HCT116 (cell line): ENCODE data around the gene FAR2. TPM values are rescaled to one million over a fixed set of nuclear protein-coding genes. Genes with fewer than 3 reads are reported as not detected.

Experiments used
- ATAC-seq: fragments of 200-7000 bp; cut with Tn5 transposase; 2 replicates; pipeline ENCODE4 v1.9.1; 2020; ENCODE audit warnings: mild to moderate bottlenecking, moderate library complexity
- BruUV-seq: library from RNA; stranded (reverse); fragments of 400-500 nt; replicated peaks from 2 replicates; lab custom pipeline; 2021; lab: Mats Ljungman, UMichigan
- CTCF ChIA-PET: fragments of 300-600 bp; sonication (Branson Sonifier 250); formaldehyde crosslinking; loops from one replicate; lab custom pipeline; 2021; ENCODE audit warnings: antibody characterized with exemption; lab: Charles Lee
- POLR2A ChIA-PET: fragments of 300-600, 350-600 bp; sonication (Branson Sonifier 250); formaldehyde crosslinking; loops from one replicate; lab custom pipeline; 2021; ENCODE audit warnings: antibody characterized with exemption; lab: Charles Lee
- RAD21 ChIA-PET, 2 experiments: fragments of 300-600 bp; sonication (Branson Sonifier 250); formaldehyde crosslinking; loops; one replicate each; lab custom pipeline; 2023; ENCODE audit warnings: low total read pairs in 2 of 2; ENCODE audit not compliant: uncharacterized antibody in 2 of 2, unreplicated experiment in 2 of 2, low non-redundant PET in 1 of 2; lab: Charles Lee
- DNase-seq: peaks from one replicate; pipeline ENCODE4 v3.0.0-alpha.2; 2010; ENCODE audit warnings: low read depth, low spot score
- H2AFZ ChIP-seq: fragments of 200-600 bp; shearing (Covaris generic), sonication (generic); 2 replicates; pipeline ENCODE4 v1.6.1; 2017; ENCODE audit warnings: low read depth, mixed run types, mixed read lengths, antibody characterized with exemption, low read length; ENCODE audit not compliant: poor library complexity, severe bottlenecking
- H3K27ac ChIP-seq: 2 replicates; pipeline ENCODE4 v1.5.1; 2012; ENCODE audit warnings: low read depth, low read length
- H3K27me3 ChIP-seq: fragments of 200-600 bp; sonication (generic); 2 replicates; pipeline ENCODE4 v1.6.1; 2016; ENCODE audit warnings: mixed run types, low read length, mixed read lengths; ENCODE audit not compliant: insufficient read depth
- H3K36me3 ChIP-seq, 2 experiments: fragments of 200-500 bp in 1 of 2; fragments of 200-600 bp in 1 of 2; sonication (Bioruptor generic) in 1 of 2; sonication (generic) in 1 of 2; 2 replicates each; pipeline versions ENCODE4 v1.5.1 to v1.6.1; 2014 to 2016; ENCODE audit warnings: low read length in 2 of 2, inconsistent platforms in 1 of 2, mixed read lengths in 1 of 2, mixed run types in 1 of 2; ENCODE audit not compliant: insufficient read depth in 2 of 2, control insufficient read depth in 1 of 2
- H3K4me1 ChIP-seq, 2 experiments: fragments of 200-600 bp in 1 of 2; sonication (generic) in 1 of 2; 2 replicates each; pipeline versions ENCODE4 v1.5.1 to v1.6.1; 2012 to 2017; ENCODE audit warnings: low read length in 2 of 2, inconsistent platforms in 1 of 2, mild to moderate bottlenecking in 1 of 2, mixed read lengths in 1 of 2, mixed run types in 1 of 2, moderate library complexity in 1 of 2; ENCODE audit not compliant: insufficient read depth in 2 of 2, control insufficient read depth in 1 of 2
- H3K4me2 ChIP-seq: fragments of 200-600 bp; sonication (generic); 2 replicates; pipeline ENCODE4 v1.6.1; 2017; ENCODE audit warnings: mixed run types, low read length, mixed read lengths
- H3K4me3 ChIP-seq, 2 experiments: fragments of 200-600 bp in 1 of 2; sonication (generic) in 1 of 2; replicated peaks in 1 of 2; 2 replicates each; pipeline ENCODE4 v1.5.1; 2011 to 2016; ENCODE audit warnings: low read length in 2 of 2, control low read depth in 1 of 2, low read depth in 1 of 2, mild to moderate bottlenecking in 1 of 2, mixed read lengths in 1 of 2, mixed run types in 1 of 2
- H3K79me2 ChIP-seq: fragments of 200-600 bp; sonication (generic); 2 replicates; pipeline ENCODE4 v1.6.1; 2017; ENCODE audit warnings: mild to moderate bottlenecking, mixed run types, low read length, moderate library complexity, mixed read lengths; ENCODE audit not compliant: insufficient read depth
- H3K9ac ChIP-seq: fragments of 200-600 bp; sonication (generic); 2 replicates; pipeline ENCODE4 v1.6.1; 2016; ENCODE audit warnings: low read length, mixed read lengths
- H3K9me2 ChIP-seq: fragments of 200-600 bp; sonication (generic), shearing (Covaris generic); 2 replicates; pipeline ENCODE4 v1.6.1; 2017; ENCODE audit warnings: mixed run types, mild to moderate bottlenecking, moderate library complexity; ENCODE audit not compliant: insufficient read depth
- H3K9me3 ChIP-seq, 2 experiments: fragments of 200-500 bp in 1 of 2; fragments of 200-600 bp in 1 of 2; sonication (Bioruptor generic) in 1 of 2; sonication (generic) in 1 of 2; 2 replicates each; pipeline ENCODE4 v1.6.1; 2014 to 2017; ENCODE audit warnings: low read length in 2 of 2, mixed read lengths in 2 of 2, inconsistent platforms in 1 of 2, low read depth in 1 of 2, mild to moderate bottlenecking in 1 of 2, mixed run types in 1 of 2, moderate library complexity in 1 of 2; ENCODE audit not compliant: control insufficient read depth in 1 of 2, insufficient read depth in 1 of 2
- H4K20me1 ChIP-seq: fragments of 200-600 bp; sonication (generic), shearing (Covaris generic); 2 replicates; pipeline ENCODE4 v1.6.1; 2017; ENCODE audit warnings: mixed run types, mild to moderate bottlenecking, moderate library complexity; ENCODE audit not compliant: insufficient read depth
- CTCF ChIP-seq, 3 experiments: fragments of 200-600 bp in 1 of 3; sonication (generic) in 1 of 3; IDR thresholded peaks in 2 of 3; conservative IDR thresholded peaks in 1 of 3; 2 replicates each; pipeline ENCODE4 v1.5.1; 2012 to 2017; ENCODE audit warnings: low read depth in 2 of 3, low read length in 2 of 3, antibody characterized with exemption in 1 of 3, borderline replicate concordance in 1 of 3, control low read depth in 1 of 3, mild to moderate bottlenecking in 1 of 3, mixed read lengths in 1 of 3, mixed run types in 1 of 3, moderate library complexity in 1 of 3; ENCODE audit not compliant: insufficient read depth in 1 of 3
- ELF1 ChIP-seq: IDR thresholded peaks from 2 replicates; pipeline ENCODE4 v1.6.1; 2012; ENCODE audit warnings: low read depth, borderline replicate concordance
- POLR2A ChIP-seq: IDR thresholded peaks from 2 replicates; pipeline ENCODE4 v1.7.0; 2011; ENCODE audit warnings: borderline replicate concordance; ENCODE audit not compliant: insufficient read depth, insufficient read length; ENCODE audit errors: extremely low read depth
- RAD21 ChIP-seq: IDR thresholded peaks from 2 replicates; pipeline ENCODE4 v1.6.1; 2012; ENCODE audit warnings: low read depth, mild to moderate bottlenecking
- SIN3A ChIP-seq: IDR thresholded peaks from 2 replicates; pipeline ENCODE4 v1.6.1; 2012; ENCODE audit warnings: low read depth
- ZNF274 ChIP-seq: fragments of 200-500 bp; sonication (Bioruptor generic); IDR thresholded peaks from 2 replicates; pipeline ENCODE4 v1.6.1; 2014; ENCODE audit warnings: mild to moderate bottlenecking, low read depth, low read length, inconsistent platforms
- intact Hi-C: fragments of 100-400 bp; cut with micrococcal nuclease; formaldehyde crosslinking; loops from 2 replicates; pipeline ENCODE4 v1.10.0; 2022
- total RNA-seq: library from RNA; stranded (reverse); gene quantifications from one replicate; pipeline ENCODE4 v1.2.1, GENCODE V29; 2021; ENCODE audit not compliant: unreplicated experiment
- TF ChIP-seq, protein P1 (sequence below): IDR thresholded peaks from 2 replicates; pipeline ENCODE4 v1.6.1; 2012
- TF ChIP-seq, protein P2 (sequence below): IDR thresholded peaks from 2 replicates; pipeline ENCODE4 v1.6.1; 2011; ENCODE audit warnings: mild to moderate bottlenecking, low read length, moderate library complexity; ENCODE audit not compliant: insufficient replicate concordance; ENCODE audit errors: extremely low read depth

Gene FAR2
- total RNA-seq, 1 experiment from 2014 or later, result 9.7 TPM

- H3K4me2 ChIP-seq, result no peak overlapping the region
- H2AFZ ChIP-seq, result no peak overlapping the region
- H3K36me3 ChIP-seq, result 0 out of 4 replicates have a peak, but pooled peaks cover 0 to 2% of the 10 kb centered on the region in 2 experiments
- no peaks in the 10 kb centered on the region for H3K9me3 ChIP-seq
- ATAC-seq, result no peak
- no peaks in the 10 kb centered on the region for H3K27me3 ChIP-seq
- CTCF ChIA-PET, result no interaction called here
- TF ChIP-seq CTCF (IDR thresholded peaks at IDR 0.05 in 2 of 3, conservative IDR thresholded peaks at IDR 0.05 in 1 of 3; ENCODE audit: borderline replicate concordance in 1 of 3, insufficient read depth in 1 of 3, low read depth in 2 of 3, low read length in 2 of 3) (no peak), ELF1 (no peak)
- no peak overlapping the region for H3K4me3 ChIP-seq
- H3K79me2 ChIP-seq, result no peaks in the 10 kb centered on the region
- no peak for DNase-seq
- RAD21 ChIA-PET, result no interaction called here
- intact Hi-C loops, result no loop called here
- no peaks in the 10 kb centered on the region for H3K9me2 ChIP-seq
- no peaks in the 10 kb centered on the region for H3K4me1 ChIP-seq
- 0 out of 2 replicates have a peak, but pooled peaks cover 10% of the 10 kb centered on the region for H4K20me1 ChIP-seq
- no peak overlapping the region for H3K27ac ChIP-seq
- BruUV-seq, result no TSS peak
- H3K9ac ChIP-seq, result no peak overlapping the region
- POLR2A ChIA-PET, result no interaction called here
These were observed 205.9 kb downstream of the FAR2 start for GRCh38 chr12:29354954-29355353.

DNA sequence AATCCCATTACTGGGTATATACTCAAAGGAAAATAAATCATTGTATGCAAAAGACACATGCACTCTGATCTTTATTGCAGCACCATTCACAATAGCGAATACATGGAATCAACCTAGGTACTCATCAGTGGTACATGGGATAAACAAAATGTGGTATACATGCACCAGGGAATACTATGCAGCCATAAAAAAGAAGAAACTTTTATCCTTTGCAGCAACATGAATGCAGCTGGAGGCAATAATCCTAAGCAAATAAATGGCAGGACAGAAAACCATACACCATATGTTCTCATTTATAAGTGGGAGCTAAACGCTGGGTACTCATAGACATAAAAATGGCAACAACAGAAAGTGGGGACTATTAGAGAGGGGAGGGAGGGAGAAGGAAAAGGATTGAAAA is 216.0 kb downstream of the FAR2 start:
- Histone ChIP-seq H3K79me2 (peaks cover 24% of the 10 kb centered on the region), H3K9me2 (no peaks in the 10 kb centered on the region), H3K4me1 (no peaks in the 10 kb centered on the region), H3K4me3 (no peak overlapping the region)
- CTCF ChIA-PET, result no interaction called here
- POLR2A ChIA-PET, result no interaction called here
- no peak for TF ChIP-seq ZNF274
- TF ChIP-seq SIN3A, result no peak
- no peak for TF ChIP-seq RAD21
- TF ChIP-seq, protein P1, sequence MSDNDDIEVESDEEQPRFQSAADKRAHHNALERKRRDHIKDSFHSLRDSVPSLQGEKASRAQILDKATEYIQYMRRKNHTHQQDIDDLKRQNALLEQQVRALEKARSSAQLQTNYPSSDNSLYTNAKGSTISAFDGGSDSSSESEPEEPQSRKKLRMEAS, result no peak
- TF ChIP-seq POLR2A, result no peak
- TF ChIP-seq, protein P2, sequence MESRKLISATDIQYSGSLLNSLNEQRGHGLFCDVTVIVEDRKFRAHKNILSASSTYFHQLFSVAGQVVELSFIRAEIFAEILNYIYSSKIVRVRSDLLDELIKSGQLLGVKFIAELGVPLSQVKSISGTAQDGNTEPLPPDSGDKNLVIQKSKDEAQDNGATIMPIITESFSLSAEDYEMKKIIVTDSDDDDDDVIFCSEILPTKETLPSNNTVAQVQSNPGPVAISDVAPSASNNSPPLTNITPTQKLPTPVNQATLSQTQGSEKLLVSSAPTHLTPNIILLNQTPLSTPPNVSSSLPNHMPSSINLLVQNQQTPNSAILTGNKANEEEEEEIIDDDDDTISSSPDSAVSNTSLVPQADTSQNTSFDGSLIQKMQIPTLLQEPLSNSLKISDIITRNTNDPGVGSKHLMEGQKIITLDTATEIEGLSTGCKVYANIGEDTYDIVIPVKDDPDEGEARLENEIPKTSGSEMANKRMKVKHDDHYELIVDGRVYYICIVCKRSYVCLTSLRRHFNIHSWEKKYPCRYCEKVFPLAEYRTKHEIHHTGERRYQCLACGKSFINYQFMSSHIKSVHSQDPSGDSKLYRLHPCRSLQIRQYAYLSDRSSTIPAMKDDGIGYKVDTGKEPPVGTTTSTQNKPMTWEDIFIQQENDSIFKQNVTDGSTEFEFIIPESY, result no peak
- TF ChIP-seq, all 23 proteins: peak for 0
- H3K9me3 ChIP-seq, result no peaks in the 10 kb centered on the region
- RAD21 ChIA-PET, result no interaction called here
- H3K36me3 ChIP-seq, result peaks cover 20 to 21% of the 10 kb centered on the region in 2 experiments
- H4K20me1 ChIP-seq, result no peaks in the 10 kb centered on the region
- no TSS peak for BruUV-seq
- no peak for DNase-seq
- no peak overlapping the region for H3K4me2 ChIP-seq
- no peak for ATAC-seq
- H2AFZ ChIP-seq, result no peak overlapping the region
- intact Hi-C loops, result no loop called here
- H3K27ac ChIP-seq, result no peak overlapping the region
- no peak overlapping the region for H3K9ac ChIP-seq
- H3K27me3 ChIP-seq, result no peaks in the 10 kb centered on the region
